Central memory CD8-positive, alpha-beta T cell (primary cell): Measurements from ENCODE around the gene AKNAD1.

Source experiments
- ATAC-seq: fragments of 150-1000 bp; cut with Tn5 transposase; replicated peaks from 2 replicates; pipeline ENCODE4 v1.10.0; 2022; ENCODE audit warnings: mild to moderate bottlenecking, moderate FRiP score, moderate number of reproducible peaks; ENCODE audit not compliant: poor library complexity, severe bottlenecking; ENCODE audit errors: extremely low read depth
- DNase-seq, 2 donors: peaks; one replicate each; pipeline ENCODE4 v3.0.0; 2021; ENCODE audit warnings: low spot score in 2 of 2
- H3K27ac Mint-ChIP-seq: one replicate; pipeline ENCODE4 v1.8.0; 2022; ENCODE audit warnings: low read depth, mild to moderate bottlenecking, moderate library complexity, mixed read lengths
- H3K27me3 Mint-ChIP-seq: one replicate; pipeline ENCODE4 v1.8.0; 2022; ENCODE audit warnings: mixed read lengths
- H3K36me3 Mint-ChIP-seq: one replicate; pipeline ENCODE4 v1.8.0; 2022; ENCODE audit warnings: mild to moderate bottlenecking, moderate library complexity, mixed read lengths; ENCODE audit not compliant: insufficient read depth
- H3K4me1 Mint-ChIP-seq: one replicate; pipeline ENCODE4 v1.8.0; 2022; ENCODE audit warnings: mixed read lengths
- H3K4me3 Mint-ChIP-seq: one replicate; pipeline ENCODE4 v1.8.0; 2022; ENCODE audit warnings: mild to moderate bottlenecking, moderate library complexity, mixed read lengths
- H3K9me3 Mint-ChIP-seq: one replicate; pipeline ENCODE4 v1.8.0; 2022; ENCODE audit warnings: mixed read lengths

Gene AKNAD1

DNA sequence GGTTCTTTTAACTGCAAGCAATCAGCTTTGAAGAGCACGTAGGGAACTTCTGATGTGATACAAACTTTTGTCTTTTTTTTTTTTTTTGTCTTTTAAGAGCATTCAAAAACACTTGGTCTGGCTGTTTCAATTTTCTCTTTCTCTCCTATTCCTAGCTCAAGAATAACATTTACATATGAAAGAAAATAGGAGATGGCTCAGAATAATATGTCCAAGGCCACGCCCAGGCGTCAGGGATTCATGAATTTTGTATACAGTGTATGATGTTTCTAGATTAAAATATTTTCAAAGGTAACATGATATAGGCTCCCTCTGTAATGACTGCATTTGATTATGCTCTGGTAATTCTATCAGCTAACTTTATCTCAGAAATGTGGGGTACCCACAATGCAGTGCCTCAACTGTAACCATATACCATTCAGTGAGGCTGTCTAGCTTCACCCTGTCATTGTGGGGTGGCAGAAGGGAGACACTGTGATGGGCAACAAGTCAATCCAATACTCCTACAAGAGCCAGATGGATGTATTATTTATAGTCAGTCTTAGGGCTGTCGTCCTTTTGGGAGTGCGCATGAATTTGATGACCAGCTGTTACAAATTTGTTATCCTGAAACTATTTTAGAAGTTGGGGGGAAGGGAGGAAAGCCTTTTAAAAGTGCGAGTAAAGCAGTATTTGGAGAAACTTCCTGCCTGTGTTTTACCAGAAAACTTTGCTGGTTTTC is 1.5 kb upstream of the AKNAD1 start:
- Mint-ChIP-seq H3K4me1 (no peaks in the 10 kb centered on the region), H3K27ac (no peak overlapping the region), H3K36me3 (no peaks in the 10 kb centered on the region), H3K4me3 (no peak overlapping the region), H3K9me3 (no peaks in the 10 kb centered on the region), H3K27me3 (peaks cover 46% of the 10 kb centered on the region)
- ATAC-seq (no peak), DNase-seq (no peak)

- no peaks in the 10 kb centered on the region for H3K9me3 Mint-ChIP-seq
- H3K27me3 Mint-ChIP-seq = peaks cover 57% of the 10 kb centered on the region
- peaks cover 6% of the 10 kb centered on the region for H3K4me1 Mint-ChIP-seq
- ATAC-seq = no peak
- H3K36me3 Mint-ChIP-seq = no peaks in the 10 kb centered on the region
- H3K4me3 Mint-ChIP-seq = no peak overlapping the region
- no peak overlapping the region for H3K27ac Mint-ChIP-seq
- DNase-seq = no peak
Observed at GRCh38 chr1:108854221-108855019, 2.5 kb downstream of the AKNAD1 start.

DNA sequence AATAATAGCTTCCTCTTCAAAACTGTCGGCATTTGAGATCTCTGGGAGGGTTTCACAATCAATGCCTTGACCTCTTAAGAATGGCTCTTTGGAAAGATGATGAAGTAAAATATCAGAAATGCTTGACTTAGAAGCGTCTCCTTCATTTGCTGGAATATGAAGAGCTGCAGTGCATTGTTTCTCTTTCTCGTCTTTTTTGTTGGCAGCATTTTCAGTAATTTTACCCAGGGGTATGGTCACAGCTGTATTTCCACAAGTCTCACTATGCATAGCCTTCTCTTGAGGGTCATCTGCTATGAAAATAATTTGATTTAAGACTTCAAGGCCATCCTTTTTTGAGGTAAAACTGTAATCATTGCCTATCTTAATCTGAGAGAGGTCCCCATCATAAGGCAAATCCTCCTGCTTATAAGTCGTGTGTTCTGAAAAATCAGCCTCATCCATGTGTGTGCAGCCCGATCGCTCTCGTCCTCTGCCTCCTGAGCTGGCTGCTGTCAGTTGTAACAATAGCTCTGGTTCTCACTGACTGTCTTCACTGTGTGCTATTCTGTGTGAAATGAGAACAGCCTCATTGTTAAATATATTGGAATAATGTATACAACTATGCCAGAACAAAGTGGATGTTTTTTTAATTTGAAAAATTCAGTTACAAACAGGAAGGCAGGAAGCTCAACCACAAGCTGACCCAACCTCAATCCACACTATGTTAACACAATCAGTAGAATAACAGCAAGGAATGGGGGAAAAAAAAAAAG is 4.5 kb downstream of the AKNAD1 start:
- no peak for ATAC-seq

DNA sequence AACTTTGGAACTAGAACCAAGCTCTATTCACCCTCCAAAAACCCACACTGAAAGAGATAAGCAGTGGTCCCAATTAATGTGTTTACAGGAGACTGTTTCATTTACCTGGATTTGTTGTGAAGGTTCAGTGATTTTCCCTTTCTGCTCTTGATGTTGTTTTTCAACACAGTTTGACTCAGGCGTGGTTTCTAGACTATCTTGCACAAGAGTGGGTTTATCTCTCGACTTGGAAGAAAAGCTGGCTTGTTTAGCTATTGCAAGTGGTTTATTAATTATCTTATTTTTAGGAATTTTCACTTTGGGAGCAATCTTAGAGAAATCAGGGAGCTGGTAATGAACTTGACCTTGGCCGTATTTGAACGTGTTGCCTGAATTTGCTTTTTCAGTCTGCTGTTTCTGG is 5.3 kb downstream of the AKNAD1 start:
- H3K27me3 Mint-ChIP-seq = peaks cover 52% of the 10 kb centered on the region
- H3K9me3 Mint-ChIP-seq = no peaks in the 10 kb centered on the region
- DNase-seq (no peak), ATAC-seq (no peak)
- H3K4me3 Mint-ChIP-seq = no peak overlapping the region
- no peak overlapping the region for H3K27ac Mint-ChIP-seq
- H3K36me3 Mint-ChIP-seq = no peaks in the 10 kb centered on the region
- peaks cover 6% of the 10 kb centered on the region for H3K4me1 Mint-ChIP-seq

More for the DNA sequence above, 4.5 kb downstream of the AKNAD1 start:
- no peak for DNase-seq
- peaks cover 55% of the 10 kb centered on the region for H3K27me3 Mint-ChIP-seq
- H3K4me1 Mint-ChIP-seq = peaks cover 6% of the 10 kb centered on the region
- no peak overlapping the region for H3K4me3 Mint-ChIP-seq
- no peak overlapping the region for H3K27ac Mint-ChIP-seq
- H3K9me3 Mint-ChIP-seq = no peaks in the 10 kb centered on the region
- no peaks in the 10 kb centered on the region for H3K36me3 Mint-ChIP-seq

DNA sequence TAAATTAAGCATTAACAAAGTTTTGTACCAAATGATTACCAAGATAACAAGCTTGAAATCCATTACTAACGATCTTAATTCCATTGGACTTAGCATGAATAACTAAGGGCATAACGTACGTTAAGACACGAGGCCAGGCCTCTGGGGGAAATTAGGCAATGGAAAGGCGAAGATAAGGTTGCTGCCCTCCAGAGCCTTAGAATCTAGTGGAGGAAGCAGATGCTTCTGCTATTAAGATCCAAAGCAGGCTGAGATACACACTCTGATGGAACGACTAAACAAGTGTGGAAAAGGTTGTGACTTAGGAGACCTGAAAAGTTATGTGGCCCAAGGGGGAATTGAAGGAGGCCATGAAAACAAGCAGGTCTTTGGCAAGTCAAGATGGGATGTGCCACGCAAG is 6.0 kb downstream of the AKNAD1 start:
- ATAC-seq (no peak), DNase-seq (no peak)
- Mint-ChIP-seq H3K4me3 (no peak overlapping the region), H3K4me1 (peaks cover 6% of the 10 kb centered on the region), H3K9me3 (no peaks in the 10 kb centered on the region), H3K27me3 (peaks cover 46% of the 10 kb centered on the region), H3K36me3 (no peaks in the 10 kb centered on the region), H3K27ac (no peak overlapping the region)

- DNase-seq = no peak
- Mint-ChIP-seq H3K4me1 (peaks cover 6% of the 10 kb centered on the region), H3K36me3 (no peaks in the 10 kb centered on the region), H3K27me3 (peaks cover 34% of the 10 kb centered on the region), H3K27ac (no peak overlapping the region), H3K9me3 (no peaks in the 10 kb centered on the region), H3K4me3 (no peak overlapping the region)
- ATAC-seq = no peak
Observed at GRCh38 chr1:108848806-108849205, 8.1 kb downstream of the AKNAD1 start.

- peaks cover 3% of the 10 kb centered on the region for H3K4me1 Mint-ChIP-seq
- no peak overlapping the region for H3K4me3 Mint-ChIP-seq
- H3K27me3 Mint-ChIP-seq = peaks cover 31% of the 10 kb centered on the region
- H3K27ac Mint-ChIP-seq = no peak overlapping the region
- H3K36me3 Mint-ChIP-seq = no peaks in the 10 kb centered on the region
- ATAC-seq (no peak), DNase-seq (no peak)
- no peaks in the 10 kb centered on the region for H3K9me3 Mint-ChIP-seq
Observed at GRCh38 chr1:108847494-108847893, 9.4 kb downstream of the AKNAD1 start.

DNA sequence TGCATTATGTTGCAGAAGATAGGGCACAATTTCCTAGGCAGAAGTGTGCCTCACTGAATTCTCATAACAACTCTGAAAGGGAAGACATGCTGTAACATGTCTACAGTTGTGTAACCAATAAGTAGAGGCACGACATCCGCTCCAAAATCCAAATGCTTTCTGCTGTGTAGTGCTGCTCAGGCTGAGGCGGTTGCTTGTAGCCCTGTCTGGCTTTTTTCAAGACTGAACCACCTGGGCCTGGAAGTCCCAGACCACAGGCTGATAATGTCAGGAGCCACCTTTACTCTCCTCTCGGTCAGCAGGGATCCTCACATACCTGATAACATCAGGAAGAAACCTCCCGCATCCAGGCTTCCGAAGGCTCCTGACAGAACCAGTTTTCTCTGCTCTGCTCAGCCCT is 10.9 kb downstream of the AKNAD1 start:
- Mint-ChIP-seq H3K36me3 (no peaks in the 10 kb centered on the region), H3K4me1 (no peaks in the 10 kb centered on the region), H3K4me3 (no peak overlapping the region), H3K27ac (no peak overlapping the region), H3K27me3 (peaks cover 20% of the 10 kb centered on the region), H3K9me3 (no peaks in the 10 kb centered on the region)
- ATAC-seq (no peak), DNase-seq (no peak)

GRCh38 chr1:108845446-108845845 is 11.4 kb downstream of the AKNAD1 start:
- no peak for DNase-seq
- H3K4me3 Mint-ChIP-seq = no peak overlapping the region
- no peaks in the 10 kb centered on the region for H3K9me3 Mint-ChIP-seq
- no peak for ATAC-seq
- no peaks in the 10 kb centered on the region for H3K4me1 Mint-ChIP-seq
- H3K27ac Mint-ChIP-seq = no peak overlapping the region
- no peaks in the 10 kb centered on the region for H3K36me3 Mint-ChIP-seq
- H3K27me3 Mint-ChIP-seq = peaks cover 14% of the 10 kb centered on the region

DNA sequence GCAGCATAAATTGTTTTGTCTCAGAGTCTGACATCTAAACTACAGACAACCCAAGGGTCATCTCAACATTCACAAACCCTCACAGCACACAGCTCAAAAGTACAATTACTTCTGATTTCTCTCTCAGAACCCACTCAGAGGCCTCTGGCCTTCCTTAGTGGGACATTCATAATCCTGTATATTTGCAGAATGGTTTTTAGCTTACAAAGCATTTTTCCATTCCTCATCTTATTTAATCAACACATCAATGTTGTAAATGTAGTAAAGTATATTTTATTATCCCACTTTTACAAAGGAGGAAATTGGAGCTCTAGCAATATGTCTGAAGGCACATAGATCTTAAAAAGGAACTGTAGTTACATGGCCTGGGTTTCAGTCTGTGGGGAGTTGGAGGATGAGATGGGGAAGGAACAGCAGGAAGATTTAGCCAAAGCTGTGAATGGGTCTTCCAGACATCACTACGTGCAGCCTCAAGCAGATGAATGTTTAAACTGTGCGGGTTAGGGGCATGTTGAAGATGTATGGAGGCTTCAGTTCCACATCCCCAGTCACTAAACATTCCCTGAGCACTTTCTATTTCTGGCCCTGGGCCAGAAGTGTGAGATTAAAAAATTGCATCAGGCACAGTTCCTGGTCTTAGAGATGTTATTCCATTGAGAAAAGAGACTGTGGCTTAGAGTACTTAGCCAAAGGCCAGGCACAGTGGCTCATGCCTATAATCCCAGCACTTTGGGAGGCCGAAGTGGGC is 13.3 kb downstream of the AKNAD1 start:
- no peaks in the 10 kb centered on the region for H3K4me1 Mint-ChIP-seq
- ATAC-seq (no peak), DNase-seq (no peak)
- H3K27ac Mint-ChIP-seq = no peak overlapping the region
- H3K4me3 Mint-ChIP-seq = no peak overlapping the region
- H3K36me3 Mint-ChIP-seq = no peaks in the 10 kb centered on the region
- no peaks in the 10 kb centered on the region for H3K9me3 Mint-ChIP-seq
- peaks cover 9% of the 10 kb centered on the region for H3K27me3 Mint-ChIP-seq

DNA sequence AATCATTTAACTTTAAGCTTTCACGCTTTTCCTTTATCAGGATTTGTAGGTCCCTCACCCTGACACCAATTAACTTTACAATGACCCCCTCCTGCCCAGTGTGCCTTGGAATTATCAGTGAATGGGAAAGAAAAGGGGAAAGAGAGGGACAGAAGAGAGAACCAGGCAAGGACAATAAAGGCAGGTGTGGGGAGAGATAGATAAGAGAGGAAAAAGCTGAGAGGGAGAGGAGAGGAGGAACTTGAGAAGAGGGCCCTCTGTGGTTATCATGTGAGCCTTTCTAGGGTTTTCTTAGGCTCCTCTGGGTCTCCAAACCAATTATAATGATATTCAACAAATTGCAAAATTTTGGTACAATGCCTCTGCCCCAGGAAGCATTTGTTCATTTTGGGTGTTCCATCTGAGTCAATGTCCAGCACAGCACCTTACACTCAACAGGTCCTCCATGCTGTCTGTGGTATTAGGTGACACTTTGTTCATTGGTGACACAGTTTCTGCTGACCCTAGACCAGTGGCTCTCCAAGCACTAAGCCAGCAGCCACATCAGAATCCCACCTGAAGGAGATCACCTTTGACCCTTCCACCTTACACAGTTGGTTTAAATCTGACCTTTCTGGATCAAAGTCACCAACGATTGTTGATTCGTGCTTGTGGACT is 14.2 kb downstream of the AKNAD1 start:
- Mint-ChIP-seq H3K36me3 (no peaks in the 10 kb centered on the region), H3K27me3 (peaks cover 11% of the 10 kb centered on the region), H3K4me3 (no peak overlapping the region), H3K27ac (no peak overlapping the region), H3K4me1 (no peaks in the 10 kb centered on the region), H3K9me3 (no peaks in the 10 kb centered on the region)
- ATAC-seq = no peak
- no peak for DNase-seq

- no peaks in the 10 kb centered on the region for H3K4me1 Mint-ChIP-seq
- no peak for DNase-seq
- ATAC-seq = no peak
- H3K4me3 Mint-ChIP-seq = no peak overlapping the region
- peaks cover 12% of the 10 kb centered on the region for H3K27me3 Mint-ChIP-seq
- H3K9me3 Mint-ChIP-seq = no peaks in the 10 kb centered on the region
- H3K36me3 Mint-ChIP-seq = no peaks in the 10 kb centered on the region
- no peak overlapping the region for H3K27ac Mint-ChIP-seq
Observed at GRCh38 chr1:108841703-108842102, 15.2 kb downstream of the AKNAD1 start.
